HG02973 (cell line): ENCODE results near the gene MCL1.

Experiments used
- ATAC-seq: cut with Tn5 transposase; IDR thresholded peaks from one replicate; pipeline ENCODE4 v1.9.1; 2021; ENCODE audit warnings: moderate library complexity; ENCODE audit not compliant: unreplicated experiment

Gene MCL1

DNA sequence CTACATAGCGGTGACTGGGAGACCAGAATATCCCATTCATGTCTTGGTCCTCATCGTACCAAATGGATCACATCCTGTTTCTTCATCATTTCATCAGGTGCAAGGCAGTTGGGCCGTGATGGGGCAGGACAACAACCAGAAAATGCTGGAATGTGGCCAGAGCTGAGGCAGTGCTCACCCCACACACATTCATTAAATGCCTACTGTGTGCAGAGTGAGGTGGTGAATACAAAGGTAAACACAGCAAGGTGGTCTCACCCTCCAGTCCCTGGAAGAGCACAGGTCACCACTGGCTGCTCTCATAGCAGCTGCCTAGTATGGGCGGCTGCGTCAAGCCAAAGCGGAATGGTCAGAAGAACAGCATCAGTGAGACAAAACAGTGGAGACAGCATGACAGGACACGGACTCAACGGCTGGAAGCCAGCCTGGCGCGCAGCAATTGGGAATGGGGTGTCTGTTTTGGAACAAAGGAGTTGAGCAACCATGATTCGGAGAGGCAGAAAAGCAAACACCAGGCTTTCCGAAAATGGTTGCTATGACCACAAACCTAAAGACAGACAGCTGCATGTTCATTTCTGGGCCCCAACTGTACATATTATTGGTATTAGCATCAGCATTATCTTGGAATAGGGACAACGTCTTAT is 35.8 kb downstream of the MCL1 start:
- ATAC-seq = no peak

DNA sequence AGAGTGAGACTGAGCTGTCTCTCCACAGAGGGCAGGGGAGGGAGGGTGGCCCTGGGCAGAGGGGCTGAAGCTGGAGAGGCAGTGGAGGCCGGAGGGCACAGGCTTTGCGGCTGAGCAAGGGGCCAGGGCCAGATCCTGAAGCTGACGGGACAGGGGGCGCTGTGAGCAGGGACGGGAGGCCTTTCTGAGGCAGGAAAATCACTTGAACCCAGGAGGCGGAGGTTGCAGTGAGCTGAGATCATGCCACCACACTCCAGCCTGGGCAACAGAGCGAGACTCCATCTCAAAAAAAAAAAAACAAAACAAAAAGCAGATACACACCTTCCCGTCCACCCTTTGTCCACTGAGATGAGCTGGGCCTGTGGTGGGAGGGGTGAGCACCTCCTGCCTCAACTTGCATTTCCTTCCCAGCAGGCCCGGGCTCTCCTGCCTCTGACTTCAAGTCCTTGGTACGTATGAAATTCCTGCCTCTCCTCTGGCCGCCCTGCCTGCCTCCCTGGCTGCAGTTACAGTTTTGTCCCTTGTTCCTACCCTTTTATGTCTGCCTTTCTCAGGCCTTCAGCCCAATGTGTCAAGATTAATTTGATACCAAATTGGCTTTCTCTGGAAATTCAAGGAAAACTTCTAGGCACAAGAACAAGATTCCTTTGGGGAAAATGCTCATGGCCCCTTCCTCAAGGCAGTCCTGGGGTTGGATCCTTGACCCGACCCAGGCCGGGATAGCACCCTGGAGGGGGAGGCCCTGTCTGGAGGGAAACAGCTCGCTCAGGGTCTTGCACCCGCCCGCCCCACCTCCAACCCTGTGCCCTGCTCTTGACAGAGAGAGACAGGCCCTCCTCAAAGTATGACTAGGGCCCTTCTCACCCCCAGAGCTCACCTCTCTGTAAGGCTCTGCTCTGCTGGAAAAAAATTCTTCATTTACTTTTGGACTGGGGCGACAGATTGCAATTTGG is 41.4 kb downstream of the MCL1 start:
- ATAC-seq = no peak

GRCh38 chr1:150536836-150537731 is 42.3 kb downstream of the MCL1 start:
- no peak for ATAC-seq

DNA sequence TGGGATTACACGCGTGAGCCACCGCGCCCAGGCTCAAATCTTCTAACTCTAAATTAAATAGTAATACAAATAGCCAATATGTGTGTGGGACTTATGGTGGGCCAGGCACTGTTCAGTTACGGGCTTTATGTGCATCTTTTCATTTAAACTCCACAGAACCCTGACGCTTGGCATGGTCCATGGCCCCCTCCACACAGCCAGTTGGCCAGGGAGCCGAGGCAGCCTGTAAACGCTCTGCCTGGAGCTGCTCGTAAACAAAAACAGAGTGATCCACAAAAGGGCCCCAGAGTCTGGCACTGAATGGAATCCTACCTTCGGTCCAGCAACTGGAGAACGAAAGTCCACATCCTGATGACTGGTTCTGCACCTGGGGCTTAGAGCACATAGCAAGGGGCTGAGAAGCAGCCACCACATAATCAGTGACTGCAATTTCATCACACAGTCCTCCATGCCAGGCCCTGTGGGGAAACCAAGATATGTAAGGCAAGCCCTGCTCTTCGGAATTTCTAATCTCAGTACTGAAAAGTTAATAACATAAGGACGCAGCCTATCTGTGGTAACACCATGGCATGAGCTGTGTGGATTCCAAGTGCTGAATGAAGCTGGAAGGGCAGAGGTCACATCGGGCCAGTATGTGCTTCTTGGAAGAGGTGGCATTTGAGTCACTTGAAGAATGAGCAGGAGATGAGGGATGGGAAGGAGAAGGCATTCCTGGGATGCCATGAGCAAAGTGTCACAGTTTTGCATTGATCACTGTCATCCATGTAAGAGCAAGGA is 43.7 kb downstream of the MCL1 start:
- ATAC-seq = no peak

- no peak for ATAC-seq
Observed at GRCh38 chr1:150534002-150534401, 45.4 kb downstream of the MCL1 start.

DNA sequence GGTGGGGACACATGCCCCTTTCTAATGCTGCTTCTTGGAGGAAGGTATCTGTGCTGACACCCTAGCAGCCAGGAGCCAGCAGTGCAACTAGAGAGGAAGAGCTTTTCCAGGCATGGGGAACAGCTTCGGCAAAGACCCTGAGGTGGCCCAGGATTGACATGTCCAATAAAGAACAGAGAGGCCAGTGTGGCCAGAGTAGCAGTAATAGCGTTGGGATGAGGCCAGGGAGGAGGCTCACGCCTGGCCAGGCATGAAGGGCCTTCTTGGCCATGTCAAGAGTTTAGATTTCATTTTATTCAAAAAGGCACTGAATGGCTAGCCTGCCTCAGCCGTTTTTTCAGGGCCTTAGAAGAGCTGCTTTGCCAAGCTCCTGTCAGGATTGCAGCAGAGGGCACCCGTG is 46.5 kb downstream of the MCL1 start:
- ATAC-seq = no peak

GRCh38 chr1:150530491-150531159 is 48.8 kb downstream of the MCL1 start:
- ATAC-seq = no peak

DNA sequence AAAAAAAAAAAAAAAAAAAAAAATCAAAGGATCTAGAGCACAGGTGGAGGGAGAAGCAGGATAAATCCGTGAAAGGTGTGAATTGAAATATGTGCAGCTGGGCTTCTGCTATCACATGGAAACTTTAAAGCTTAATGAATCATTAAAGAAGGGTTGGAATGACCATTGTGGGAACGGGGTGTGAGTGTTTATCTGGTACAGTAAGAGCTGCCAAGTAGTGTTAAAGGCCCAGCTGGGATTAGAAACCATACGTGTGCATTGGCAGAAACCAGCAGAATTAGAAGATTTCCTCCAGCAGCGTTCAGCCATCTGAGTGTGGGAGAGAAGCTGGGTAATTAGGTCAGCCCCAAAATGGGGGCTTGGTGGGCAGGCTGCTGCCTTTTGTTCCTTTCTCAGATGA is 50.4 kb downstream of the MCL1 start:
- ATAC-seq = no peak

GRCh38 chr1:150528196-150528595 is 51.2 kb downstream of the MCL1 start:
- no peak for ATAC-seq

- no peak for ATAC-seq
Observed at GRCh38 chr1:150525348-150525747, 54.1 kb downstream of the MCL1 start.
